HepG2 (cell line): ENCODE results near the gene GGACT. TPM values are rescaled to one million over a fixed set of nuclear protein-coding genes. Genes with fewer than 3 reads are reported as not detected.

Source experiments
- ETV6 ChIP-seq: sonication (generic); formaldehyde crosslinking; conservative IDR thresholded peaks from 2 replicates; pipeline ENCODE4 v1.4.0; 2020; ENCODE audit warnings: missing genetic modification reagents
- FOXJ3 ChIP-seq: sonication (generic); formaldehyde crosslinking; IDR thresholded peaks from 2 replicates; pipeline ENCODE4 v1.4.0; 2020; ENCODE audit warnings: missing genetic modification reagents, mild to moderate bottlenecking, borderline replicate concordance
- HCFC1 ChIP-seq: fragments of 150-350 bp; IDR thresholded peaks from 2 replicates; pipeline ENCODE4 v1.6.1; 2014; ENCODE audit warnings: low read depth, low read length
- HOXA5 ChIP-seq: sonication (generic); formaldehyde crosslinking; IDR thresholded peaks from 2 replicates; pipeline ENCODE4 v1.4.0; 2020; ENCODE audit warnings: missing genetic modification reagents
- IKZF1 ChIP-seq: fragments of 450-650 bp; IDR thresholded peaks from 2 replicates; pipeline ENCODE4 v1.7.1; 2016
- MTA1 ChIP-seq: sonication (generic); formaldehyde crosslinking; IDR thresholded peaks from 2 replicates; pipeline ENCODE4 v1.4.0; 2020; ENCODE audit warnings: missing genetic modification reagents, mild to moderate bottlenecking, borderline replicate concordance
- MTA3 ChIP-seq: sonication (generic); formaldehyde crosslinking; IDR thresholded peaks from 2 replicates; pipeline ENCODE4 v1.4.0; 2020; ENCODE audit warnings: missing genetic modification reagents
- RAD51 ChIP-seq: fragments of 450-650 bp; IDR thresholded peaks from 2 replicates; pipeline ENCODE4 v1.6.1; 2016; ENCODE audit warnings: borderline replicate concordance
- RCOR2 ChIP-seq: IDR thresholded peaks from 2 replicates; pipeline ENCODE4 v1.6.1; 2016; ENCODE audit warnings: missing biosample characterization, missing genetic modification reagents
- SMAD9 ChIP-seq: sonication (generic); formaldehyde crosslinking; IDR thresholded peaks from 2 replicates; pipeline ENCODE4 v1.5.1; 2020; ENCODE audit warnings: mild to moderate bottlenecking, missing genetic modification reagents
- SMC3 ChIP-seq: IDR thresholded peaks from 2 replicates; pipeline ENCODE4 v1.6.1; 2011; ENCODE audit warnings: low read length, improper control_type of control experiment
- SP1 ChIP-seq, 2 experiments: fragments of 450-650 bp in 1 of 2; sonication (generic) in 1 of 2; formaldehyde crosslinking in 1 of 2; IDR thresholded peaks; 2 replicates each; pipeline versions ENCODE4 v1.4.0 to v1.6.1; 2016 to 2020; ENCODE audit warnings: missing genetic modification reagents in 1 of 2
- ZBTB21 ChIP-seq: sonication (generic); formaldehyde crosslinking; IDR thresholded peaks from 2 replicates; pipeline ENCODE4 v1.4.0; 2020; ENCODE audit warnings: missing genetic modification reagents
- ZKSCAN5 ChIP-seq: sonication (generic); formaldehyde crosslinking; IDR thresholded peaks from 2 replicates; pipeline ENCODE4 v1.5.1; 2020; ENCODE audit warnings: mild to moderate bottlenecking, missing genetic modification reagents
- ZNF30 ChIP-seq: sonication (generic); formaldehyde crosslinking; IDR thresholded peaks from 2 replicates; pipeline ENCODE4 v1.5.0; 2020; ENCODE audit warnings: mild to moderate bottlenecking, missing genetic modification reagents
- ZNF317 ChIP-seq: sonication (generic); formaldehyde crosslinking; IDR thresholded peaks from 2 replicates; pipeline ENCODE4 v1.5.0; 2020; ENCODE audit warnings: mild to moderate bottlenecking, missing genetic modification reagents
- ZNF589 ChIP-seq: sonication (generic); formaldehyde crosslinking; conservative IDR thresholded peaks from 2 replicates; pipeline ENCODE4 v1.8.0; 2022; ENCODE audit warnings: mild to moderate bottlenecking, moderate library complexity, missing genetic modification reagents
- ZNF672 ChIP-seq: sonication (generic); formaldehyde crosslinking; IDR thresholded peaks from 2 replicates; pipeline ENCODE4 v1.8.1; 2022; ENCODE audit warnings: missing genetic modification reagents
- ZNF747 ChIP-seq: sonication (generic); formaldehyde crosslinking; IDR thresholded peaks from 2 replicates; pipeline ENCODE4 v1.8.1; 2023; ENCODE audit warnings: missing genetic modification reagents, mild to moderate bottlenecking, borderline replicate concordance
- ZNF891 ChIP-seq: sonication (generic); formaldehyde crosslinking; IDR thresholded peaks from 2 replicates; pipeline ENCODE4 v1.5.0; 2020; ENCODE audit warnings: mild to moderate bottlenecking, missing genetic modification reagents
- polyA plus RNA-seq, 8 experiments: library from polyadenylated mRNA; depleted of rRNA in 3 of 8; stranded (reverse) in 7 of 8; unstranded in 1 of 8; fragments of >200 nt; fragmentation: Illumina TruSeq in 4 of 8; extraction: Trizol in 4 of 8; gene quantifications; 2 replicates each; pipeline versions ENCODE4 v1.2.1 to v1.2.3, GENCODE V29; 2011 to 2016; ENCODE audit warnings: low read depth in 4 of 8, missing spikeins in 1 of 8, mixed read lengths in 1 of 8; ENCODE audit not compliant: insufficient read depth in 1 of 8
- total RNA-seq, 5 experiments: library from RNA; depleted of rRNA; stranded (reverse); fragments of >200 nt; fragmentation: Illumina TruSeq; extraction: Trizol; gene quantifications; 2 replicates each; pipeline ENCODE4 v1.2.3, GENCODE V29; 2016; ENCODE audit warnings: low read depth in 1 of 5
- TF ChIP-seq, protein P1 (sequence below): IDR thresholded peaks from 2 replicates; pipeline ENCODE4 v1.6.1; 2012; ENCODE audit warnings: inconsistent platforms
- TF ChIP-seq, protein P2 (sequence below): sonication (generic); formaldehyde crosslinking; IDR thresholded peaks from 2 replicates; pipeline ENCODE4 v1.4.0; 2020; ENCODE audit warnings: mild to moderate bottlenecking, missing genetic modification reagents
- TF ChIP-seq, protein P3 (sequence below): sonication (generic); formaldehyde crosslinking; IDR thresholded peaks from 2 replicates; pipeline ENCODE4 v1.4.0; 2020; ENCODE audit warnings: mild to moderate bottlenecking, low read depth, missing genetic modification reagents
- TF ChIP-seq, protein P4 (sequence below): sonication (generic); formaldehyde crosslinking; IDR thresholded peaks from 2 replicates; pipeline ENCODE4 v1.5.0; 2020; ENCODE audit warnings: missing genetic modification reagents
- TF ChIP-seq, protein P5 (sequence below): sonication (generic); formaldehyde crosslinking; IDR thresholded peaks from 2 replicates; pipeline ENCODE4 v1.8.1; 2023; ENCODE audit warnings: missing genetic modification reagents, inconsistent platforms, borderline replicate concordance

The GGACT gene
- total and polyA plus RNA-seq, 2 of the 13 experiments (the other 11 are each of a cell fraction or from before 2014, with no cell fraction given), result 1.7 to 1.9 TPM

DNA sequence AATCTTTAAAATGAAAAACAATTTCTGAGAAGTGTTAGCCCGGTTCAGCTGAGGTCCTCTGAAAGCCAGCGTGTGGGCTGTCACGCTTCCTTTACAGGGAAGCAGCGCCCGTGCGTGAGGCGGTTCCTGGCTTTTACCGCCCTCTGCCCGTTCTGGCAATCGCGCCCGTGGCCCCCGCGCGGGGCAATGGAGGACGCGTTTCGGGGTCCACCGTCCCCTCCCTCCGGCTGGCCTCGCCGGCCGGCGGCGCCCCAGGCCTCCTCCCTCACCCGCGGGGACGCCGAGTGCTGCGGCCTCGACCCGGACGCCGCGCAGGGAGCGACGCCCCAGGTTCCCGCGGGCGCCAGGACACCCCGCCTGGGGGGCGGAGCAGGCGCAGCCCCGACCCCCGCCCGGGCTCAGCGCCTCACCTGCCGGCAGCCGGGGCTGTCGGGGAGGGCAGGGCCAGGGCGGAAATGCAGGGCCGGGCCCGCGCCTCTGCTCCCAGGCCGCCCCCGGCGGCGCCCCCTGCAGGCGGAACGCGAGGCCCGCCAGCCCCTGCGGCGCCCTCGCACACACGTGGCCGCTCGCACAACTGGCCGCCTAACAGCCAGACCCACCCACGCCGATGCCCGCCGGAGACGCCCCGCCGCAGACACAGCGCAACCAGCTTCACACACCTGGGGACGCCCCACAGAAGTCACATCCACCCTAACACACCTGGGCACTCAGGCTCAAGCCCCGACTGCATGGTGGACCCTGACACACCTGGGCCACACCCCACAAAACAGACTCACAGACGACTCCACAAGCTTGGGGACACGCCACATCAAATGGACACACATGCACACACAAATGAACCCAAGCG lies at the start of gene GGACT (continued):
- no peak for TF ChIP-seq FOXJ3 (CRISPR knock-in tag)
- TF ChIP-seq ETV6 (CRISPR knock-in tag), result 0 out of 2 replicates have a peak, but pooled peaks have one; percentile 56
- TF ChIP-seq ZNF891 (CRISPR knock-in tag), result peak; percentile 51; the same call in 1 of the 2 replicates
- no peak for TF ChIP-seq HOXA5
- TF ChIP-seq MTA1 (CRISPR knock-in tag), result peak; percentile 47; the same call in 1 of the 2 replicates
- TF ChIP-seq, protein P1, sequence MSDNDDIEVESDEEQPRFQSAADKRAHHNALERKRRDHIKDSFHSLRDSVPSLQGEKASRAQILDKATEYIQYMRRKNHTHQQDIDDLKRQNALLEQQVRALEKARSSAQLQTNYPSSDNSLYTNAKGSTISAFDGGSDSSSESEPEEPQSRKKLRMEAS, result peak; percentile 99
- TF ChIP-seq ZNF589 (CRISPR knock-in tag), result 0 out of 2 replicates have a peak, but pooled peaks have one; percentile 27
- no peak for TF ChIP-seq IKZF1
- TF ChIP-seq RCOR2, result no peak
- TF ChIP-seq ZNF317 (CRISPR knock-in tag), result no peak
- no peak for TF ChIP-seq SMAD9 (CRISPR knock-in tag)
- TF ChIP-seq ZNF30 (CRISPR knock-in tag), result no peak
- TF ChIP-seq, protein P2, sequence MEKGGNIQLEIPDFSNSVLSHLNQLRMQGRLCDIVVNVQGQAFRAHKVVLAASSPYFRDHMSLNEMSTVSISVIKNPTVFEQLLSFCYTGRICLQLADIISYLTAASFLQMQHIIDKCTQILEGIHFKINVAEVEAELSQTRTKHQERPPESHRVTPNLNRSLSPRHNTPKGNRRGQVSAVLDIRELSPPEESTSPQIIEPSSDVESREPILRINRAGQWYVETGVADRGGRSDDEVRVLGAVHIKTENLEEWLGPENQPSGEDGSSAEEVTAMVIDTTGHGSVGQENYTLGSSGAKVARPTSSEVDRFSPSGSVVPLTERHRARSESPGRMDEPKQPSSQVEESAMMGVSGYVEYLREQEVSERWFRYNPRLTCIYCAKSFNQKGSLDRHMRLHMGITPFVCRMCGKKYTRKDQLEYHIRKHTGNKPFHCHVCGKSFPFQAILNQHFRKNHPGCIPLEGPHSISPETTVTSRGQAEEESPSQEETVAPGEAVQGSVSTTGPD (CRISPR knock-in tag), result no peak
- TF ChIP-seq ZNF672 (CRISPR knock-in tag), result no peak
- TF ChIP-seq, protein P3, sequence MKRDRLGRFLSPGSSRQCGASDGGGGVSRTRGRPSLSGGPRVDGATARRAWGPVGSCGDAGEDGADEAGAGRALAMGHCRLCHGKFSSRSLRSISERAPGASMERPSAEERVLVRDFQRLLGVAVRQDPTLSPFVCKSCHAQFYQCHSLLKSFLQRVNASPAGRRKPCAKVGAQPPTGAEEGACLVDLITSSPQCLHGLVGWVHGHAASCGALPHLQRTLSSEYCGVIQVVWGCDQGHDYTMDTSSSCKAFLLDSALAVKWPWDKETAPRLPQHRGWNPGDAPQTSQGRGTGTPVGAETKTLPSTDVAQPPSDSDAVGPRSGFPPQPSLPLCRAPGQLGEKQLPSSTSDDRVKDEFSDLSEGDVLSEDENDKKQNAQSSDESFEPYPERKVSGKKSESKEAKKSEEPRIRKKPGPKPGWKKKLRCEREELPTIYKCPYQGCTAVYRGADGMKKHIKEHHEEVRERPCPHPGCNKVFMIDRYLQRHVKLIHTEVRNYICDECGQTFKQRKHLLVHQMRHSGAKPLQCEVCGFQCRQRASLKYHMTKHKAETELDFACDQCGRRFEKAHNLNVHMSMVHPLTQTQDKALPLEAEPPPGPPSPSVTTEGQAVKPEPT (CRISPR knock-in tag), result no peak
- no peak for TF ChIP-seq SP1 (IDR thresholded peaks at IDR 0.05)
- TF ChIP-seq SP1 (CRISPR knock-in tag; IDR thresholded peaks at IDR 0.05), result peak; percentile 54; the same call in 1 of the 2 replicates
- TF ChIP-seq HCFC1, result no peak
- TF ChIP-seq ZNF747 (CRISPR knock-in tag), result no peak
- TF ChIP-seq SMC3, result no peak
- no peak for TF ChIP-seq ZKSCAN5
- TF ChIP-seq, protein P4, sequence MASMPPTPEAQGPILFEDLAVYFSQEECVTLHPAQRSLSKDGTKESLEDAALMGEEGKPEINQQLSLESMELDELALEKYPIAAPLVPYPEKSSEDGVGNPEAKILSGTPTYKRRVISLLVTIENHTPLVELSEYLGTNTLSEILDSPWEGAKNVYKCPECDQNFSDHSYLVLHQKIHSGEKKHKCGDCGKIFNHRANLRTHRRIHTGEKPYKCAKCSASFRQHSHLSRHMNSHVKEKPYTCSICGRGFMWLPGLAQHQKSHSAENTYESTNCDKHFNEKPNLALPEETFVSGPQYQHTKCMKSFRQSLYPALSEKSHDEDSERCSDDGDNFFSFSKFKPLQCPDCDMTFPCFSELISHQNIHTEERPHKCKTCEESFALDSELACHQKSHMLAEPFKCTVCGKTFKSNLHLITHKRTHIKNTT, result no peak
- no peak for TF ChIP-seq ZBTB21 (CRISPR knock-in tag)
- TF ChIP-seq MTA3 (CRISPR knock-in tag), result no peak
- TF ChIP-seq, protein P5, sequence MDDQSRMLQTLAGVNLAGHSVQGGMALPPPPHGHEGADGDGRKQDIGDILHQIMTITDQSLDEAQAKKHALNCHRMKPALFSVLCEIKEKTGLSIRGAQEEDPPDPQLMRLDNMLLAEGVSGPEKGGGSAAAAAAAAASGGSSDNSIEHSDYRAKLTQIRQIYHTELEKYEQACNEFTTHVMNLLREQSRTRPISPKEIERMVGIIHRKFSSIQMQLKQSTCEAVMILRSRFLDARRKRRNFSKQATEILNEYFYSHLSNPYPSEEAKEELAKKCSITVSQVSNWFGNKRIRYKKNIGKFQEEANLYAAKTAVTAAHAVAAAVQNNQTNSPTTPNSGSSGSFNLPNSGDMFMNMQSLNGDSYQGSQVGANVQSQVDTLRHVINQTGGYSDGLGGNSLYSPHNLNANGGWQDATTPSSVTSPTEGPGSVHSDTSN (CRISPR knock-in tag), result no peak
- no peak for TF ChIP-seq RAD51
